OCI-LY3 (cell line): ENCODE data around the gene AFF2.

Experiments
- H2AFZ ChIP-seq: fragments of 200-600, 300-600 bp; shearing (Covaris generic); 2 replicates; pipeline ENCODE4 v1.6.0; 2014; ENCODE audit warnings: antibody characterized with exemption, low read depth, low read length
- H3K27ac ChIP-seq: fragments of 200-600, 300-600 bp; sonication (generic); 2 replicates; pipeline ENCODE4 v1.5.1; 2014; ENCODE audit warnings: mild to moderate bottlenecking, low read length, moderate library complexity, mixed read lengths
- H3K27me3 ChIP-seq: fragments of 200-600, 300-600 bp; sonication (generic); 2 replicates; pipeline ENCODE4 v1.6.1; 2014; ENCODE audit warnings: low read depth, low read length, mixed read lengths
- H3K36me3 ChIP-seq: fragments of 200-600, 300-600 bp; sonication (generic); replicated peaks from 2 replicates; pipeline ENCODE3; 2014; ENCODE audit warnings: low read depth, low read length, mixed read lengths
- H3K4me1 ChIP-seq: fragments of 300-600, 200-600 bp; sonication (generic); 2 replicates; pipeline ENCODE4 v1.6.1; 2014; ENCODE audit warnings: low read length, mixed read lengths
- H3K4me2 ChIP-seq: fragments of 200-600, 300-600 bp; sonication (generic); 2 replicates; pipeline ENCODE4 v1.6.1; 2014; ENCODE audit warnings: low read length, mixed read lengths
- H3K4me3 ChIP-seq: fragments of 300-600, 200-600 bp; sonication (generic); 2 replicates; pipeline ENCODE4 v1.5.1; 2014; ENCODE audit warnings: antibody characterized with exemption, mild to moderate bottlenecking, low read length, moderate library complexity
- H3K79me2 ChIP-seq: fragments of 300-600, 200-600 bp; shearing (Covaris generic); 2 replicates; pipeline ENCODE4 v1.6.1; 2014; ENCODE audit warnings: mild to moderate bottlenecking, low read length, mixed read lengths
- H3K9ac ChIP-seq: fragments of 300-600, 200-600 bp; shearing (Covaris generic); 2 replicates; pipeline ENCODE4 v1.6.0; 2014; ENCODE audit warnings: mild to moderate bottlenecking, low read length, moderate library complexity
- H3K9me3 ChIP-seq: fragments of 200-600, 300-600 bp; shearing (Covaris generic); 2 replicates; pipeline ENCODE4 v1.6.1; 2014; ENCODE audit warnings: low read length, mixed read lengths; ENCODE audit not compliant: insufficient read depth
- H4K20me1 ChIP-seq: fragments of 200-600, 300-600 bp; sonication (generic); 2 replicates; pipeline ENCODE4 v1.6.1; 2016; ENCODE audit warnings: low read length, mixed read lengths; ENCODE audit not compliant: insufficient read depth
- CTCF ChIP-seq: fragments of 200-600, 300-600 bp; sonication (generic); IDR thresholded peaks from 2 replicates; pipeline ENCODE4 v1.5.1; 2014; ENCODE audit warnings: antibody characterized with exemption, low read length, low read depth
- EZH2phosphoT487 ChIP-seq: fragments of 200-600 bp; shearing (Covaris generic); IDR thresholded peaks from 2 replicates; pipeline ENCODE4 v1.6.1; 2018; ENCODE audit warnings: antibody characterized with exemption, mixed run types, low read depth

AFF2 gene

GRCh38 chrX:148470324-148470723 is 30.1 kb upstream of the AFF2 start:
- Histone ChIP-seq H3K9me3 (no peaks in the 10 kb centered on the region), H4K20me1 (no peaks in the 10 kb centered on the region), H3K9ac (no peak overlapping the region), H3K4me3 (no peak overlapping the region), H3K36me3 (no peaks in the 10 kb centered on the region), H2AFZ (no peak overlapping the region), H3K4me1 (peaks cover 20% of the 10 kb centered on the region), H3K79me2 (no peaks in the 10 kb centered on the region), H3K4me2 (no peak overlapping the region), H3K27ac (no peak overlapping the region), H3K27me3 (peaks cover 4% of the 10 kb centered on the region)
- TF ChIP-seq EZH2phosphoT487 (no peak), CTCF (no peak)

GRCh38 chrX:148474030-148474429 is 26.4 kb upstream of the AFF2 start:
- no peak for TF ChIP-seq EZH2phosphoT487
- TF ChIP-seq CTCF = no peak
- Histone ChIP-seq H3K27me3 (no peaks in the 10 kb centered on the region), H2AFZ (no peak overlapping the region), H3K79me2 (no peaks in the 10 kb centered on the region), H3K4me2 (no peak overlapping the region), H3K4me3 (no peak overlapping the region), H3K9ac (no peak overlapping the region), H3K4me1 (no peaks in the 10 kb centered on the region), H4K20me1 (no peaks in the 10 kb centered on the region), H3K27ac (no peak overlapping the region), H3K9me3 (no peaks in the 10 kb centered on the region), H3K36me3 (no peaks in the 10 kb centered on the region)

- no peak for TF ChIP-seq CTCF
- no peak for TF ChIP-seq EZH2phosphoT487
- Histone ChIP-seq H3K4me3 (no peak overlapping the region), H3K27ac (no peak overlapping the region), H3K79me2 (no peaks in the 10 kb centered on the region), H3K4me1 (peaks cover 8% of the 10 kb centered on the region), H3K36me3 (no peaks in the 10 kb centered on the region), H3K9me3 (no peaks in the 10 kb centered on the region), H3K9ac (no peak overlapping the region), H4K20me1 (no peaks in the 10 kb centered on the region), H2AFZ (no peak overlapping the region), H3K27me3 (no peaks in the 10 kb centered on the region), H3K4me2 (no peak overlapping the region)
These were observed 8.4 kb upstream of the AFF2 start for GRCh38 chrX:148492057-148492456.

- no peak for TF ChIP-seq CTCF
- TF ChIP-seq EZH2phosphoT487 = no peak
- H3K4me1 ChIP-seq = no peaks in the 10 kb centered on the region
- no peaks in the 10 kb centered on the region for H3K9me3 ChIP-seq
- H3K4me3 ChIP-seq = no peak overlapping the region
- H3K79me2 ChIP-seq = no peaks in the 10 kb centered on the region
- no peak overlapping the region for H3K4me2 ChIP-seq
- no peaks in the 10 kb centered on the region for H4K20me1 ChIP-seq
- no peak overlapping the region for H3K27ac ChIP-seq
- H3K9ac ChIP-seq = no peak overlapping the region
- no peaks in the 10 kb centered on the region for H3K36me3 ChIP-seq
- no peak overlapping the region for H2AFZ ChIP-seq
- H3K27me3 ChIP-seq = peaks cover 6% of the 10 kb centered on the region
These were observed 5.2 kb upstream of the AFF2 start for GRCh38 chrX:148495176-148495575.
